ENCODE results near the gene SFMBT2.
"Not testable (repeated sequence)": the region's sequence is repeated elsewhere in the genome, so short reads cannot be mapped to it uniquely, and the experiment has no call there.

Gene SFMBT2

GRCh38 chr10:7218968-7219367, 191.9 kb downstream of the SFMBT2 start:
- no peak for DNase-seq (ENCODE audit: low spot score)

- not testable (repeated sequence) for DNase-seq (ENCODE audit: low spot score)
Measured at GRCh38 chr10:7212696-7213095, 198.1 kb downstream of the SFMBT2 start.

GRCh38 chr10:7211857-7212577, 198.8 kb downstream of the SFMBT2 start:
- no peak for DNase-seq (ENCODE audit: low spot score)

GRCh38 chr10:7210516-7210915, 200.3 kb downstream of the SFMBT2 start:
- no peak for DNase-seq (ENCODE audit: low spot score)

- no peak for DNase-seq (ENCODE audit: low spot score)
Measured at GRCh38 chr10:7209458-7209857, 201.4 kb downstream of the SFMBT2 start.

- DNase-seq (ENCODE audit: low spot score) = no peak
Measured at GRCh38 chr10:7206412-7207100, 204.3 kb downstream of the SFMBT2 start.

GRCh38 chr10:7205656-7206055, 205.2 kb downstream of the SFMBT2 start:
- no peak for DNase-seq (ENCODE audit: low spot score)

GRCh38 chr10:7202793-7203355, 208.0 kb downstream of the SFMBT2 start:
- no peak for DNase-seq (ENCODE audit: low spot score)

- no peak for DNase-seq (ENCODE audit: low spot score)
Measured at GRCh38 chr10:7199152-7199760, 211.6 kb downstream of the SFMBT2 start.

GRCh38 chr10:7196284-7196683, 214.6 kb downstream of the SFMBT2 start:
- no peak for DNase-seq (ENCODE audit: low spot score)

- no peak for DNase-seq (ENCODE audit: low spot score)
Measured at GRCh38 chr10:7195118-7195517, 215.7 kb downstream of the SFMBT2 start.

- no peak for DNase-seq (ENCODE audit: low spot score)
Measured at GRCh38 chr10:7194571-7194970, 216.3 kb downstream of the SFMBT2 start.

GRCh38 chr10:7193369-7193768, 217.5 kb downstream of the SFMBT2 start:
- no peak for DNase-seq (ENCODE audit: low spot score)

- no peak for DNase-seq (ENCODE audit: low spot score)
Measured at GRCh38 chr10:7192831-7193361, 217.9 kb downstream of the SFMBT2 start.

- DNase-seq (ENCODE audit: low spot score) = no peak
Measured at GRCh38 chr10:7192061-7192460, 218.8 kb downstream of the SFMBT2 start.

- not testable (repeated sequence) for DNase-seq (ENCODE audit: low spot score)
Measured at GRCh38 chr10:7190772-7191171, 220.1 kb downstream of the SFMBT2 start.

- no peak for DNase-seq (ENCODE audit: low spot score)
Measured at GRCh38 chr10:7189909-7190308, 220.9 kb downstream of the SFMBT2 start.

GRCh38 chr10:7188456-7189050, 222.3 kb downstream of the SFMBT2 start:
- no peak for DNase-seq (ENCODE audit: low spot score)

- DNase-seq (ENCODE audit: low spot score) = no peak
Measured at GRCh38 chr10:7186387-7187018, 224.3 kb downstream of the SFMBT2 start.

GRCh38 chr10:7185367-7185690, 225.5 kb downstream of the SFMBT2 start:
- DNase-seq (ENCODE audit: low spot score) = no peak

GRCh38 chr10:7184660-7185366, 226.0 kb downstream of the SFMBT2 start:
- no peak for DNase-seq (ENCODE audit: low spot score)
